ENCODE data around the gene SDR39U1. TPM values are rescaled to one million over a fixed set of nuclear protein-coding genes. Genes with fewer than 3 reads are reported as not detected.

Gene SDR39U1
- total RNA-seq, 1 donor from 2014 or later: 80.0 TPM

GRCh38 chr14:24428628-24429394, 13.8 kb downstream of the SDR39U1 start:
- Mint-ChIP-seq H3K27me3 (no peaks in the 10 kb centered on the region), H3K36me3 (ENCODE audit: low read depth) (peaks cover 28% of the 10 kb centered on the region), H3K4me1 (peaks cover 32% of the 10 kb centered on the region), H3K9me3 (no peaks in the 10 kb centered on the region), H3K4me3 (peak overlapping the region; percentile 87), H3K27ac (peak overlapping the region; percentile 96)
- no peak for TF ChIP-seq CTCF (IDR thresholded peaks at IDR 0.05)
- ATAC-seq (ENCODE audit: low read depth) (no peak), DNase-seq (no peak)
- CTCF ChIA-PET: interaction anchor here (0.8 to 2.3 kb wide), 2 partner anchors 8 to 121 kb away, joined by 3 to 9 read pairs; partner anchors contain the start of gene CIDEB
- intact Hi-C loops (cut with micrococcal nuclease): no loop called here
- POLR2A ChIA-PET: interaction anchor here (1.1 to 5.6 kb wide), 7 partner anchors 13 to 334 kb away, joined by 3 to 257 read pairs (median 25); partner anchors contain the start of genes ADCY4, CHMP4A, IRF9 and NFATC4

GRCh38 chr14:24427537-24428508, 14.8 kb downstream of the SDR39U1 start:
- Mint-ChIP-seq H3K36me3 (ENCODE audit: low read depth) (peaks cover 18% of the 10 kb centered on the region), H3K27me3 (no peaks in the 10 kb centered on the region), H3K9me3 (no peaks in the 10 kb centered on the region), H3K4me1 (peaks cover 24% of the 10 kb centered on the region), H3K4me3 (no peak overlapping the region), H3K27ac (peak overlapping the region; percentile 50)
- intact Hi-C loops (cut with micrococcal nuclease): no loop called here
- POLR2A ChIA-PET: interaction anchor here (0.6 to 5.6 kb wide), 2 partner anchors 61 to 294 kb away, joined by 5 to 257 read pairs; partner anchors contain the start of gene NFATC4
- CTCF ChIA-PET: interaction anchor here (0.8 to 2.3 kb wide), 3 partner anchors 9 to 94 kb away, joined by 3 to 9 read pairs (median 3); no protein-coding TSS in a partner anchor
- ATAC-seq (ENCODE audit: low read depth) (no peak), DNase-seq (no peak)
- no peak for TF ChIP-seq CTCF (IDR thresholded peaks at IDR 0.05)

- no peak for TF ChIP-seq CTCF (IDR thresholded peaks at IDR 0.05)
- POLR2A ChIA-PET: interaction anchor here (0.6 to 5.6 kb wide), 3 partner anchors 60 to 294 kb away, joined by 5 to 257 read pairs (median 12); partner anchors contain the start of gene NFATC4
- Mint-ChIP-seq H3K27me3 (no peaks in the 10 kb centered on the region), H3K27ac (no peak overlapping the region), H3K36me3 (ENCODE audit: low read depth) (peaks cover 12% of the 10 kb centered on the region), H3K4me1 (peaks cover 23% of the 10 kb centered on the region), H3K4me3 (no peak overlapping the region), H3K9me3 (no peaks in the 10 kb centered on the region)
- DNase-seq: no peak
- CTCF ChIA-PET: interaction anchor here (2.3 kb wide), 1 partner anchor 10 kb away, joined by 9 read pairs; no protein-coding TSS in a partner anchor
- intact Hi-C loops (cut with micrococcal nuclease): no loop called here
- ATAC-seq (ENCODE audit: low read depth): no peak
Observed at GRCh38 chr14:24426912-24427536, 15.6 kb downstream of the SDR39U1 start.

GRCh38 chr14:24426150-24426911, 16.2 kb downstream of the SDR39U1 start:
- no peaks in the 10 kb centered on the region for H3K27me3 Mint-ChIP-seq
- H3K27ac Mint-ChIP-seq: peak overlapping the region; percentile 8
- intact Hi-C loops (cut with micrococcal nuclease): no loop called here
- ATAC-seq (ENCODE audit: low read depth) (no peak), DNase-seq (no peak)
- ChIA-PET POLR2A (interaction anchor here (1.1 kb wide), 1 partner anchor 60 kb away, joined by 12 read pairs; no protein-coding TSS in a partner anchor), CTCF (interaction anchor here (1.5 to 2.3 kb wide), 2 partner anchors 11 to 19 kb away, joined by 4 to 9 read pairs; no protein-coding TSS in a partner anchor)
- no peak for TF ChIP-seq CTCF (IDR thresholded peaks at IDR 0.05)
- no peaks in the 10 kb centered on the region for H3K9me3 Mint-ChIP-seq
- peaks cover 16% of the 10 kb centered on the region for H3K4me1 Mint-ChIP-seq
- H3K4me3 Mint-ChIP-seq: no peak overlapping the region
- H3K36me3 Mint-ChIP-seq (ENCODE audit: low read depth): peaks cover 5% of the 10 kb centered on the region

Data from activated B cell treated with CpG ODN at 0.5 μM for 24 hours (primary cell).